NCI-H2227 (cell line): ENCODE measurements around the gene SYS1.

Experiments
- DNase-seq: peaks from one replicate; lab custom pipeline; 2025; ENCODE audit not compliant: unreplicated experiment; lab: John Stamatoyannopoulos, UW

The SYS1 gene

DNA sequence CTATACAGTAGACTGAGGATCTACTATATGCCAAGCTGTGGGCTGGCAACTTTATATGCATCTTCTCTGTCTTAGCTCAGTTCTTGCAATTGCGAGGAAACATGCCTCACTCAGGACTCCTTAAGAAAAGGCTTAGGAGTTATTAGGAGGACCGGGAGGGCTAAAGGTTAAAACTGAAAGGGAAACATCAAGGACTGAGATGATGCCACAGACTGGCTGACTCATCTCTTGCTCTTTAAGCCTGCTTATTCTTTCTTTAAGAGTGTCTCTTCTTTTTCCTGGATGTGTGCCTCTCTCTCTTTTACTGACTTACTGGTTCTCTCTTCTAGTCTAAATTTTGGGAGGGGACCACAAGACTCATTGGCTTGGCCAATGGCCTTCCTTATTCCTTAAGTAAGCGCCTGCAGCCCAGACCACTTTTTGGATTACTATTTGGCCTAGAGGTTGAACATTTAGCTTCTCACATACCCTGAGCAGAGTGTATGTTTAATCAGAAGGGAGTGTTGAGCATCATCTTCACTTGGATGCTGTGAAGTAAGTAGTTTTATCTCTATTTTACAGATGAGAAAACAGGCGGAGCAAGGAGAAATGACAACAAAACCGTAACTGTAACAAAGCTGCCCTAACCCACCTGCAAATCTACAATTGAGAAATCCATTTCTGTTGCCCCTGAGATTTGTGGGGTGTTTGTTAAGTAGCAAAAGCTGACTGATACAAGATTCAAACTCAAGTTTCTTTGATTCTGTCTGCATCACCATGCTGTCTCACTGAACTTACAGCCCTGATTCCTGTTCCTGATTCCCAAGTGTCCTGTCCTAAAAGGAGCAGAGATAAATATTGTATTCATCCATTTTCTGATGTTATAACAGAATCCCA lies 7.5 kb upstream of the SYS1 start:
- DNase-seq, result no peak

DNA sequence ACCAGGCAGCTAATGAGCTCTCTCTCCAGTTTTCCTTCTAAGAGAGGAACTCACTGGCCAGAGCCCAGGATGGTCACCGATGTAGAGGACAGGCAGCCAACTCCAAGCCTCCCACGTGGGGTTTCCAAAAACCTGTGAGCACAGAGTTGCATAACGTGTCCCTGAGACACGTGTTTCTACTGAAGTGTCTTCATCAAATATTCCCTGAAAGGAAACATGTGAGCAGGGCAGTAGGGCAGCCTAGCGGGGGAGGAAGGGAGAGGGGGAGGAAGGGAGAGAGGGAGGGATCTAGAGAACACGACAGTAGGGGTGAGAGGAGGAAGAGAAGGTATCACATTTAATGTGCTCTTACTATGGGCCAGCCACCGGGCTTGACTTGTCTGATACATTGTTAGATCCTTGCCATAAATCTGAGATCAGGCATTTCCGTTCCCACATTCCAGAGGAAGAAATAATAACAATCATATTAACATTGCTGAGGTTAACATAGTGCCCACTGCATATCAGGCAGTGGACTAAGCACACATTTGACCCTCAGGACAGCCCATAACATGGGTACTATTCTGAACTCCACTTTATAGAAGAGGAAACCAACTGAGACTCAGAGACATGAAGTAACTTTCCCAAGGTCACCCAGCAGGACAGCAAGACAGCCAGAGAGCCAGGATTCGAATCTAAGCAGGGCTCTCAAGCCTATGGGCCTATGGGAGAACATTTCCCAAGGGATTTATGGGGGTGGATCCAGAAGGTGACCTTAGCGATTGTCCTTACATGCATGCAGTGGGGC lies 4.5 kb upstream of the SYS1 start:
- no peak for DNase-seq

DNA sequence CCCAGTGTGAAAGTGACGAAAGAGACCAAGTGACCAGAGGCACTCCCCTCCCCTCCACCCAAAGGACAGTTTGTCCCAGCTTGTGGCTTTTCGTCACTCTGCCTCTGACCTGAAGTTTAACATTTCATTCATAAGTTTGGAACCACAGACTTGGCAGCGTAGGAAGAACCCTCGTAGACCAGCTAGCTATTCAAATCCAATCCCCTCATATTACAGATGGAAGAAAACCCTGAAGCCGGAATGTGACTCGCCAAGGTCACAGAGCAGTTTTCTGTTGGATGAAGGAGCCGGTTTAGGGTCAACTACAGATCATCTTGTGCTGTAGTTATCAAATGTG lies 3.9 kb upstream of the SYS1 start:
- DNase-seq, result no peak

DNA sequence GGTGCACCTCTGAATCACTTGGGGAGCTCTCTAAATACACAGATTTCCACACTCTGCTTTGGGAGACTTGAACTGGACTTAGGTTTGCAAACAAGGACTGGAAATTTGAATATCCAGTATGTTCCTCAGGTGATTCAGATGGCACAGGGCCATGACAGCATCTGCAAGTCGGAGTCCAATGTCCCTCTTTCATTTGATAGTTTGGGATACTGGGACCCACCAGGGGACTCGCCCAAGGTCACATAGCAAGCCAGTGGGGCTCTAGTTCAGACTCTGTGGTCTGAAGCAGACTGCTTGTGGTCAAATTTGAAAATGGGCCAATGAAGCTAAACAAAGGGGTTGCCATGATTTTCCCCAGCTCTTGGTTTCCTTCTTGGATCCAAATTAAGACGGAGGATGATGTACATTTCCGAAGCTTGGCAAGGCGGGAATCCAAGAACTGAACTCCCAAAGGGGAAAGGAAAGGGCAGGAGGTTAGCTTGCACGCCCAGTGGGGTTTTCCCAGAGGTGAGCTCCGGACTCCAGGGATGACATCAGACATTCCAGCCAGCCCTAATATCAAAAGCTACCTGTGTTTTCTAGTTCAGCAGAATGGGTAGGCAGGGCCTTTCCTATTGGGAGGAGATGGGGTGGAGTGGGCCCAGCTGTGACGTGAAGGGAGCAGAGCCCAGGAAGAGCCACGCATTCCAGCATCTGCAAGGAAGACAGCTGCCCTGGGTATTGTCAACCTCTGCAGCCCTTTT lies 3.4 kb upstream of the SYS1 start:
- no peak for DNase-seq

DNA sequence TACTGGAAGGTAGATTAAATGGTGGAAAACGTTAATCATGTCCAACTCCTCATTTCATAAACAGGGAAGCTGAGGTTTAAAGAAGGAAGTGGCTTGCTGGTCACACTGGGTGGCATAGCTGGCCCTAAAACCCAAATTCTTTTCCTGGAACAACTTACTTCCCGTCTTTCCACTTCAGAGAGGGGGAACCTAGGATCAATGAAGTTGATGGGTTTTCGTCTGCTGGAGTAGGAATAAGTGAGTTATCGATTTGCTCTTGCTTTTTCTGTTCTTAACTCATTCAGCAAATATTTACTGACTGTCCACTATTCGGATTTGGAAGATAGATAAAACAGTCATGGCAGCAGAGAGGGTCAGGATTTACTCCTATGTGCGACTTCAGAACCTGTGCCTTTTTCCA lies 1.2 kb upstream of the SYS1 start:
- no peak for DNase-seq

DNA sequence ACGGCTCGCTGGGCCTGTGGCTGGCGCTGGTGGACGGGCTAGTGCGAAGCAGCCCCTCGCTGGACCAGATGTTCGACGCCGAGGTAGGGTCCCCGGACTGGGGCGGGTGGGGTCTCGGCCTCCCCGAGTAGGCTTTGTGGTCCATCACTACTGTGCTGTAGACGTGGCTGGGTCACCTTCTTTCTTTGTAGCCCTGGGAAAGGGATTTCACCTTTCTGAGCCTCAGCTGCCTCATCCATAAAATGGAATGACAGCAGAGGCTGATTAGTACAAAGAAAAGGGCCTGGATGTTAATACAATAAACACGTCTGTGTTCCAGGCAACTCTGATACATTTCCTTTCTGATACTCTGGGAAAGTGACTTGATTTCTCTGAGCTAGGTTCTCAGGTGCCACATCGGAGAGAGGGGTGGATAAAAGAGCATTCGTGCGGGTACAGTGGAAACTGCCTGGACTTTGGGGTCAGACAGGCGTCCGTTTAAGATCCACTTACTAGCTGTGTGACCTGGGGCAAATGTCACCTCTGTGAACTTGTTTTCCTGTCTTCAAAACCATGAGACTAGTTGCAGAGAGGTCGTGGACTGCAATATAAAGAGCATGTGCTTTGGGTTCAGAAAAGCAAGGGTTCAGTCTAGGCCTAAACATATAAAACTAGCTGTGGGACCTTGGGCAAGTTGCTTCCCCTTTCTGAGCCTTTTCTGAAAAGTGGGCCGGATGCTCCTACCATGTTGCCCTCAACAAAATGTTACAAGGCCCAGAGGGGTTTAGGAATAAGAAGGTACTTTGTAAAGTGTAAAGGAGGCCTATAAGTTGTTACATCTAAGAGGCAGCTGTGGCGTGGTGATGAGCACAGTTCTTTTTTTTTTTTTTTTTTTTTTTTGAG lies 896 bp downstream of the SYS1 start:
- no peak for DNase-seq

DNA sequence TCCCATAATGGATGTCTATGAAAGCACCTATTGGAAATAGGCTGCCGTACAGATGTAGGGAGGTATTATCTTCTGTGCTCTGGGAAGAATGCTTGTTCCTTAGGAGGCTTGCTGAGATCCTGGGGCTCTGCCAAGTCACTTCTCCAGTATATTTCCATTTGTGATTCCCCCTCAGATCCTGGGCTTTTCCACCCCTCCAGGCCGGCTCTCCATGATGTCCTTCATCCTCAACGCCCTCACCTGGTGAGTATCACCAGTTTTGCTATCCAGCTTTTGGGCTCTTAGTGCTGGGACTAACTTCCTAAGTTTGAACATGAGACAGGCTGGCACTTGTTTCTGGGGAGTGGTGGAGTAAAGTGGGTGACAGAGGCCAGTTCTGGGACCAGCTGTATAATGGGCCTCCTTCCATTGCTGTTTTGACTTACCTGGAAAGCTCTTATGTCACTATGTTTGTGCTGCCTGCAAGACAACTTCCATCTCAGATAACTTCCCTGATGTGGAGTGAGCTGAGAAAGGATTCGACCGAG lies 2.6 kb downstream of the SYS1 start:
- no peak for DNase-seq

DNA sequence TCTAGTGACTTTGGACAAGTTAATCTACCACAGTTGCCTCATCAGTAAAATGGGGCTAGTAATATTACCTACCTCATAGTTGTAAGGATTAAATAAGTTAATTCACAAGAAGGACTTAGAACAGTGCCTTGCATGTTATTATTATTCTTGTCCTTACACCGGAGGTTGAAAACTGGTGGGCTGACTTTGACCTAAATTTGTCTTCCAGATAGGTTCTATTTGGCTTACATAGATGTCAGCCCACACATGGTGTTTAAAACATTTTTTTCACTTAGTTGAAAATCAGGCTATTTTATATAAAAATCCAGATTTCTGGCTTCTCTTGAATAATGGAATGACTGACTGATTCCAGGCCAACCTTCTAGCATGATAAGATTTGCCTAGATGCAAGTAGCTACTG lies 3.2 kb downstream of the SYS1 start:
- no peak for DNase-seq

GRCh38 chr20:45366631-45367030 lies 3.7 kb downstream of the SYS1 start:
- DNase-seq, result no peak

GRCh38 chr20:45367126-45367525 lies 4.2 kb downstream of the SYS1 start:
- DNase-seq, result no peak

- DNase-seq, result no peak
Observed at GRCh38 chr20:45368221-45368980, 5.4 kb downstream of the SYS1 start.

GRCh38 chr20:45370571-45371160 lies 7.7 kb downstream of the SYS1 start:
- no peak for DNase-seq

GRCh38 chr20:45372241-45372640 lies 9.3 kb downstream of the SYS1 start:
- no peak for DNase-seq

DNA sequence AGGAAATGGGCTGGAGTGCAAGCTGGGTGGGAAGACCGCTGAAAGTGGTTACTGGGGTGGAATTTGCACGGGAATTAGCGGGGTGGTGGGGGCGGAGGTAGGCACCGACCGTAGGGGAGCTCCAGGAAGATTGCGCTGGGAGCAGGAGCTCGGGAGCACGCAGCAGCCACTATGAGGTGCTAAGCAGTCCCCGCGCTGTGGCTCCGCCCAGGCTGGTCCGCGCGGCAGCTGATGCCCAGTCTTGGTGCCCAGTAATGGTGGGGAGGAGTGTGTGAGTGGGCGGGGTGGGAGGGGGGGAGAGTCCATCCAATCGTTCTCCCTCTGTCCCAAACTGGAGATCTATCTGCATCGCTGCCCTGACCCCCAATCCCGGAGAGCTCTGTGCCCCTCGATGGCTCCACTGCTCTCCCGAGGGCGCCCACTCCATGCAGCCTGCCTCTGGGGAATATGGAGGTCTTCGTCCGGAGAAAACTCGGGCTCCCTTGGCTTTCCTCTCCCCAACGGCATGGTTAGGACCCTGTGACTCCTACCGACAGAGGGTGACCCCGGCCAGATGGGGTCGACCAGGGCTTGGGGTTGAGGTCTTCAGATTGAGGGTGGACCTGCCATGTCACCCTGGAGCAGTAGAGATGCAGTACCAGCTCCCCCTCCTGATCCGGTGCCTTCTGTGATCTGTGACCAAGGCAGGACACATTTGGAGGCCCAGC lies 9.8 kb downstream of the SYS1 start:
- no peak for DNase-seq

GRCh38 chr20:45373353-45374100 lies 10.6 kb downstream of the SYS1 start:
- peak; percentile 31 for DNase-seq

- no peak for DNase-seq
Observed at GRCh38 chr20:45374101-45374467, 11.1 kb downstream of the SYS1 start.

DNA sequence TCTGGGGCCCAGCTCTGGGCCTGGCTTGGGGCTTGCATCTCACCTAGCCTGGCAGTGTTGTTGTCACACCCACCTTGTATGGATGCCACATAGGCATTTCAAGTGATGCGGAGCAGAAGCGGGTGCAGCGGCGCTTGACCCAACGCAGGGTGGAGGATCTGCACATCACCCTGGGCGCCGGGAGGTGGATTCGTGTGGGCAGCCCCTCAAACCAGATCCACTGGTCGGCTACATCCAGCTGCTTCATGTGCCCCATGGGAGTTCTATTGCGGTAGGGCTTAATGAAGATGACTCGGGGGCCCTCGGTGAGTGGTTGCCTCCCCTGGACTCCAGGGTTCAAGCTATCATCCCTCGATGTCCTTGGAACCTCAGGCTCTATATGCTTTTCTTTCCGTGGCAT lies 12.0 kb downstream of the SYS1 start:
- DNase-seq, result no peak

GRCh38 chr20:45377269-45377668 lies 14.3 kb downstream of the SYS1 start:
- DNase-seq, result peak; percentile 23
